Measurements from ENCODE around the gene AOPEP. TPM values are rescaled to one million over a fixed set of nuclear protein-coding genes. Genes with fewer than 3 reads are reported as not detected.

The AOPEP gene
- total and polyA plus RNA-seq, 12 donors: 110 to 250 (median 161) TPM

GRCh38 chr9:95053611-95054570, 327.4 kb downstream of the AOPEP start:
- WGBS, 2 donors: 71 to 72% methylated on average over 5 of the region's 5 CpGs
- H3K36me3 ChIP-seq: peaks cover 0 to 26% (median 0%) of the 10 kb centered on the region in 9 donors
- intact Hi-C loops (cut with DNase I): loop anchor here in 1 of 10 donors (1.0 kb wide), 1 partner anchor 29 kb away; no protein-coding TSS in a partner anchor
- peak overlapping the region in 5 of 10 donors; percentile 6 to 84 (median 79) for H3K27ac ChIP-seq
- H3K9me3 ChIP-seq: no peaks in the 10 kb centered on the region
- peaks cover 0 to 11% (median 0%) of the 10 kb centered on the region in 7 donors for H3K27me3 ChIP-seq
- TF ChIP-seq CTCF (IDR thresholded peaks at IDR 0.05): no peak
- no peak overlapping the region for H3K4me3 ChIP-seq
- peaks cover 24 to 100% (median 91%) of the 10 kb centered on the region in 9 donors for H3K4me1 ChIP-seq
- DNase-seq: no peak
- ATAC-seq: no peak

GRCh38 chr9:95055334-95055850, 328.9 kb downstream of the AOPEP start:
- ATAC-seq (peak in 1 of 8 donors; percentile 3), DNase-seq (no peak)
- H3K27ac ChIP-seq: peak overlapping the region; percentile 49 to 84 (median 70)
- no peaks in the 10 kb centered on the region for H3K27me3 ChIP-seq
- H3K4me1 ChIP-seq: peaks cover 22 to 100% (median 87%) of the 10 kb centered on the region in 9 donors
- TF ChIP-seq CTCF (IDR thresholded peaks at IDR 0.05): no peak
- peaks cover 0 to 32% (median under 1%) of the 10 kb centered on the region in 9 donors for H3K36me3 ChIP-seq
- 12 to 17% methylated on average over 6 of the region's 6 CpGs for WGBS, 2 donors
- intact Hi-C loops (cut with DNase I): loop anchor here in 4 of 10 donors (5.0 kb wide), 2 partner anchors 33 to 48 kb away; no protein-coding TSS in a partner anchor
- no peaks in the 10 kb centered on the region for H3K9me3 ChIP-seq
- H3K4me3 ChIP-seq: peak overlapping the region in 5 of 10 donors; percentile 0 to 39 (median 33)

GRCh38 chr9:95055851-95056551, 329.5 kb downstream of the AOPEP start:
- peak in 1 of 2 donors; percentile 64 for DNase-seq
- peaks cover 23 to 100% (median 87%) of the 10 kb centered on the region in 9 donors for H3K4me1 ChIP-seq

More at GRCh38 chr9:95055851-95056551, 329.5 kb downstream of the AOPEP start:
- ATAC-seq: peak; percentile 62 to 87 (median 72)
- 23 to 32% methylated on average over 15 of the region's 15 CpGs for whole genome bisulfite sequencing, 2 donors
- intact Hi-C loops (cut with DNase I): loop anchor here in 4 of 10 donors (5.0 kb wide), 2 partner anchors 34 to 49 kb away; no protein-coding TSS in a partner anchor
- peaks cover 0 to 38% (median 6%) of the 10 kb centered on the region in 9 donors for H3K36me3 ChIP-seq
- H3K4me3 ChIP-seq: peak overlapping the region in 8 of 10 donors; percentile 3 to 39 (median 32)
- H3K27me3 ChIP-seq: no peaks in the 10 kb centered on the region
- H3K9me3 ChIP-seq: no peaks in the 10 kb centered on the region
- no peak for TF ChIP-seq CTCF (IDR thresholded peaks at IDR 0.05)
- peak overlapping the region; percentile 49 to 84 (median 70) for H3K27ac ChIP-seq
